ENCODE results near the gene AP4S1. TPM values are rescaled to one million over a fixed set of nuclear protein-coding genes. Genes with fewer than 3 reads are reported as not detected.

Gene AP4S1
- total RNA-seq, 1 experiment from 2014 or later: 3.3 TPM

DNA sequence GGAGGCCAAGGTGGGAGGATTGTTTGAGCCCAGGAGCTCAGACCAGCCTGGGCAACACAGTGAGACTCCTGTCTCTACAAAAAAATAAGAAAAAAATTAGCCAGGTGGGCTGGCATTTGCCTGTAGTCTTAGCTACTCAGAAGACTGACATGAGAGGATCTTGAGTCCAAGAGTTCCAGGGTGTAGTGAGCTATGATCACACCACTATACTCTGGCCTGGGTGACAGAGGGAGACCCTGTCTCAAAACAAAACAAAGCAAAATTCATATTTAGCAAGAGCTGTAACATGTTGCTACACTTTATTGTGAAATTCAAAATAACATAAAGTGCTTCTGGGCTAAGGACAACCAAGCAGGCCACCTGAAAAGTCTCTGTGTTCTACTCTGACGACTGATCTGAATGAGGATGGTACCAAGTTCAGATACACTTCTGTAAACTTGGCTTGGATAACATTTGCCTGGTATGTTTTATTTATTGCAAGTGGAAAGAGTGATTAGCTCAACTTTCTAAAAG, 12.3 kb downstream of the AP4S1 start:
- in situ Hi-C loops (cut with HindIII; ENCODE audit: low pct_unique_long_range_greater_than_20kb, low sequenced_read_pairs) (no loop called here), intact Hi-C loops (cut with micrococcal nuclease; ENCODE audit: unreplicated experiment) (no loop called here)
- Histone ChIP-seq H3K4me1 (ENCODE audit: control insufficient read depth, insufficient read depth, low read length) (no peaks in the 10 kb centered on the region), H3K36me3 (ENCODE audit: control insufficient read depth, insufficient read depth, low read length) (no peaks in the 10 kb centered on the region), H3K27me3 (ENCODE audit: control insufficient read depth, insufficient read depth, low read length) (no peaks in the 10 kb centered on the region), H3K9me3 (ENCODE audit: control insufficient read depth, insufficient read depth, low read depth, low read length) (no peaks in the 10 kb centered on the region), H3K4me3 (ENCODE audit: low read depth in 2 of 2, low read length in 2 of 2) (no peak overlapping the region), H3K27ac (ENCODE audit: low read length) (no peak overlapping the region)
- POLR2A ChIA-PET: no interaction called here
- BruUV-seq (replicated peaks): no TSS peak
- ATAC-seq: no peak
- TF ChIP-seq, protein P1, sequence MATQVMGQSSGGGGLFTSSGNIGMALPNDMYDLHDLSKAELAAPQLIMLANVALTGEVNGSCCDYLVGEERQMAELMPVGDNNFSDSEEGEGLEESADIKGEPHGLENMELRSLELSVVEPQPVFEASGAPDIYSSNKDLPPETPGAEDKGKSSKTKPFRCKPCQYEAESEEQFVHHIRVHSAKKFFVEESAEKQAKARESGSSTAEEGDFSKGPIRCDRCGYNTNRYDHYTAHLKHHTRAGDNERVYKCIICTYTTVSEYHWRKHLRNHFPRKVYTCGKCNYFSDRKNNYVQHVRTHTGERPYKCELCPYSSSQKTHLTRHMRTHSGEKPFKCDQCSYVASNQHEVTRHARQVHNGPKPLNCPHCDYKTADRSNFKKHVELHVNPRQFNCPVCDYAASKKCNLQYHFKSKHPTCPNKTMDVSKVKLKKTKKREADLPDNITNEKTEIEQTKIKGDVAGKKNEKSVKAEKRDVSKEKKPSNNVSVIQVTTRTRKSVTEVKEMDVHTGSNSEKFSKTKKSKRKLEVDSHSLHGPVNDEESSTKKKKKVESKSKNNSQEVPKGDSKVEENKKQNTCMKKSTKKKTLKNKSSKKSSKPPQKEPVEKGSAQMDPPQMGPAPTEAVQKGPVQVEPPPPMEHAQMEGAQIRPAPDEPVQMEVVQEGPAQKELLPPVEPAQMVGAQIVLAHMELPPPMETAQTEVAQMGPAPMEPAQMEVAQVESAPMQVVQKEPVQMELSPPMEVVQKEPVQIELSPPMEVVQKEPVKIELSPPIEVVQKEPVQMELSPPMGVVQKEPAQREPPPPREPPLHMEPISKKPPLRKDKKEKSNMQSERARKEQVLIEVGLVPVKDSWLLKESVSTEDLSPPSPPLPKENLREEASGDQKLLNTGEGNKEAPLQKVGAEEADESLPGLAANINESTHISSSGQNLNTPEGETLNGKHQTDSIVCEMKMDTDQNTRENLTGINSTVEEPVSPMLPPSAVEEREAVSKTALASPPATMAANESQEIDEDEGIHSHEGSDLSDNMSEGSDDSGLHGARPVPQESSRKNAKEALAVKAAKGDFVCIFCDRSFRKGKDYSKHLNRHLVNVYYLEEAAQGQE (IDR thresholded peaks at IDR 0.05; ENCODE audit: insufficient read depth in 1 of 2, low read depth in 2 of 2, low read length in 1 of 2): no peak
- TF ChIP-seq, protein P2, sequence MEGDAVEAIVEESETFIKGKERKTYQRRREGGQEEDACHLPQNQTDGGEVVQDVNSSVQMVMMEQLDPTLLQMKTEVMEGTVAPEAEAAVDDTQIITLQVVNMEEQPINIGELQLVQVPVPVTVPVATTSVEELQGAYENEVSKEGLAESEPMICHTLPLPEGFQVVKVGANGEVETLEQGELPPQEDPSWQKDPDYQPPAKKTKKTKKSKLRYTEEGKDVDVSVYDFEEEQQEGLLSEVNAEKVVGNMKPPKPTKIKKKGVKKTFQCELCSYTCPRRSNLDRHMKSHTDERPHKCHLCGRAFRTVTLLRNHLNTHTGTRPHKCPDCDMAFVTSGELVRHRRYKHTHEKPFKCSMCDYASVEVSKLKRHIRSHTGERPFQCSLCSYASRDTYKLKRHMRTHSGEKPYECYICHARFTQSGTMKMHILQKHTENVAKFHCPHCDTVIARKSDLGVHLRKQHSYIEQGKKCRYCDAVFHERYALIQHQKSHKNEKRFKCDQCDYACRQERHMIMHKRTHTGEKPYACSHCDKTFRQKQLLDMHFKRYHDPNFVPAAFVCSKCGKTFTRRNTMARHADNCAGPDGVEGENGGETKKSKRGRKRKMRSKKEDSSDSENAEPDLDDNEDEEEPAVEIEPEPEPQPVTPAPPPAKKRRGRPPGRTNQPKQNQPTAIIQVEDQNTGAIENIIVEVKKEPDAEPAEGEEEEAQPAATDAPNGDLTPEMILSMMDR (IDR thresholded peaks at IDR 0.05): no peak
- TF ChIP-seq TCF7L2 (IDR thresholded peaks at IDR 0.05; ENCODE audit: low read depth, low read length) (no peak), SIN3A (IDR thresholded peaks at IDR 0.05; ENCODE audit: borderline replicate concordance, insufficient read depth, low read depth, low read length) (no peak), POLR2AphosphoS5 (IDR thresholded peaks at IDR 0.05; ENCODE audit: low read depth, low read length) (no peak)
- DNase-seq (ENCODE audit: low read depth, low spot score): no peak
- CTCF ChIA-PET: no interaction called here

DNA sequence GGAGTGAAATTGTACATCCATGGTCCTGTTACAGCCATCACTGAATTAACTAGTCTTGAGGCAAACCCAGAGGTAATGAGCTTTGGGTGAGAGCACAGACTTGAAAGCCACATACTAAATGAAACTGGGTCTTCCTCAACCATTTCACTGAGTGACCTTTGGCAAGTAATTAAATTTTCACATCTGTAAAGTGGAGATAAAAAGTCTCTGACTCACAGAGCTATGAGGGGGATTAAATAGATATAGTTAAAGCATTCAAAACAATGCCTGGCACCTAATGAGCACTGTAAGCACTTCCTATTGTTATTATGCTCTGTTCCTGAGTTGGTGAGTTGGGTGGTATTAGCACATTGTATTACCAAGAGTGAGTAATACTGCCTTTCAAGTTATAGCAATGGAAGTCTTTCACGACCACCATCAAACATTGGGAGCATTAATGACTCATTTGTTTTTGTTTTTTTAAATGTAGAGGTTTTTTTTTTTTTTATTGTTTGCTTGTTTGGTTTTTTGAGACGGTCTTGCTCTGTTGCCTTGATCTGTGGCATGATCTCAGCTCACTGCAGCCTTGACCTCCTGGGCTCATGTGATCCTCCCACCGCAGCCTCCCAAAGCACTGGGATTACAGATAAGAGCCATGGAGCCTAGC, 13.2 kb downstream of the AP4S1 start:
- H3K27ac ChIP-seq (ENCODE audit: low read length): no peak overlapping the region
- intact Hi-C loops (cut with micrococcal nuclease; ENCODE audit: unreplicated experiment): no loop called here
- H3K36me3 ChIP-seq (ENCODE audit: control insufficient read depth, insufficient read depth, low read length): no peaks in the 10 kb centered on the region
- ATAC-seq (no peak), DNase-seq (ENCODE audit: low read depth, low spot score) (no peak)
- H3K27me3 ChIP-seq (ENCODE audit: control insufficient read depth, insufficient read depth, low read length): no peaks in the 10 kb centered on the region
- POLR2A ChIA-PET: interaction anchor here (0.6 to 0.7 kb wide), 2 partner anchors 12 to 19 kb away, joined by 3 to 8 read pairs; partner anchors contain the start of gene STRN3
- in situ Hi-C loops (cut with HindIII; ENCODE audit: low pct_unique_long_range_greater_than_20kb, low sequenced_read_pairs): no loop called here
- CTCF ChIA-PET: no interaction called here
- H3K4me1 ChIP-seq (ENCODE audit: control insufficient read depth, insufficient read depth, low read length): no peaks in the 10 kb centered on the region
- no peak for TF ChIP-seq POLR2AphosphoS5 (IDR thresholded peaks at IDR 0.05; ENCODE audit: low read depth, low read length)
- TF ChIP-seq, protein P2 (IDR thresholded peaks at IDR 0.05): no peak
- TF ChIP-seq TCF7L2 (IDR thresholded peaks at IDR 0.05; ENCODE audit: low read depth, low read length): no peak
- TF ChIP-seq SIN3A (IDR thresholded peaks at IDR 0.05; ENCODE audit: borderline replicate concordance, insufficient read depth, low read depth, low read length): no peak
- TF ChIP-seq, protein P1 (IDR thresholded peaks at IDR 0.05; ENCODE audit: insufficient read depth in 1 of 2, low read depth in 2 of 2, low read length in 1 of 2): no peak
- no peak overlapping the region for H3K4me3 ChIP-seq (ENCODE audit: low read depth in 2 of 2, low read length in 2 of 2)
- H3K9me3 ChIP-seq (ENCODE audit: control insufficient read depth, insufficient read depth, low read depth, low read length): no peaks in the 10 kb centered on the region
- BruUV-seq (replicated peaks): no TSS peak

Data from Panc1 (cell line).